Measurements from ENCODE around the gene TSR1. TPM values are rescaled to one million over a fixed set of nuclear protein-coding genes. Genes with fewer than 3 reads are reported as not detected.

TSR1 gene
- polyA plus RNA-seq, 3 donors = 8.1 to 10.8 (median 9.3) TPM

DNA sequence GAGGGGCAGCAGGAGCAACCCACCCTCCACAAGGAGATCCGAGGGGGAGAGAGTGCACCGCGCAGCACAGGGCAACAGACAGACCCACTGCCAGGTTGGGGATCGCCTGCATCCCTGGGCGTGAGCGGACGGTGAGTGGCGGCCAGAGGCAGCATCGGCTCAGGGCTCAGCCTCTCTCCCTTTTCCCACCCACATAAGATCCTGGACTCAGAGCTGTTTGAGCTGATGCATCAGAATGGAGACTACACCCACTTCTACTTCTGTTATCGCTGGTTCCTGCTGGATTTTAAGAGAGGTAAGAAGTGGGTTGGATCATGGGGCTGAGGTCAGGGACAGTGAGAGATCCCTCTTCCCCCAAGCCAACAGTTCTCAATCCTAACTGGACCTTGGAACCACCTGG is 41.4 kb upstream of the TSR1 start:
- Histone ChIP-seq H3K9me3 (replicated peaks in 1 of 2; ENCODE audit: control insufficient read depth in 1 of 2, insufficient read depth in 1 of 2, low read length in 2 of 2) (no peaks in the 10 kb centered on the region), H3K36me3 (replicated peaks in 1 of 2; ENCODE audit: control insufficient read depth in 1 of 2, insufficient read depth in 2 of 2, low read length in 2 of 2) (peaks cover 55 to 83% of the 10 kb centered on the region in 2 donors), H3K4me1 (ENCODE audit: control insufficient read depth in 1 of 2, insufficient read depth in 2 of 2, low read length in 2 of 2) (peaks cover under 1% of the 10 kb centered on the region in 2 donors), H3K27me3 (ENCODE audit: control insufficient read depth in 2 of 2, insufficient read depth in 2 of 2, low read length in 2 of 2) (no peaks in the 10 kb centered on the region), H3K4me2 (replicated peaks; ENCODE audit: extremely low read depth, low read length, poor library complexity, severe bottlenecking) (no peak overlapping the region), H3K27ac (ENCODE audit: low read depth in 1 of 2, low read length in 2 of 2) (no peak overlapping the region), H3K4me3 (replicated peaks in 1 of 3; ENCODE audit: low read depth in 2 of 3, low read length in 3 of 3) (no peak overlapping the region), H3K9ac (ENCODE audit: insufficient read depth, low read length, poor library complexity, severe bottlenecking) (no peak overlapping the region), H3K79me2 (ENCODE audit: insufficient read depth, low read length) (no peaks in the 10 kb centered on the region), H4K20me1 (ENCODE audit: insufficient read depth, low read length) (peaks cover 10% of the 10 kb centered on the region), H2AFZ (ENCODE audit: insufficient read depth, low read depth, low read length, poor library complexity, severe bottlenecking) (no peak overlapping the region)
- Mint-ChIP-seq H3K9me3 (no peaks in the 10 kb centered on the region), H3K27me3 (ENCODE audit: low read depth in 3 of 3) (peaks cover 0 to 1% (median 0%) of the 10 kb centered on the region in 3 donors), H3K4me1 (peaks cover under 1% of the 10 kb centered on the region), H3K4me3 (no peak overlapping the region), H3K36me3 (peaks cover 39 to 83% of the 10 kb centered on the region in 2 donors), H3K27ac (peak overlapping the region in 3 of 7 donors; percentile 10 to 61 (median 52))
- WGBS (ENCODE audit: insufficient coverage) = 90% methylated on average over 2 of the region's 10 CpGs
- intact Hi-C loops (cut with micrococcal nuclease) = no loop called here
- no peak for DNase-seq
- TF ChIP-seq, protein P1, sequence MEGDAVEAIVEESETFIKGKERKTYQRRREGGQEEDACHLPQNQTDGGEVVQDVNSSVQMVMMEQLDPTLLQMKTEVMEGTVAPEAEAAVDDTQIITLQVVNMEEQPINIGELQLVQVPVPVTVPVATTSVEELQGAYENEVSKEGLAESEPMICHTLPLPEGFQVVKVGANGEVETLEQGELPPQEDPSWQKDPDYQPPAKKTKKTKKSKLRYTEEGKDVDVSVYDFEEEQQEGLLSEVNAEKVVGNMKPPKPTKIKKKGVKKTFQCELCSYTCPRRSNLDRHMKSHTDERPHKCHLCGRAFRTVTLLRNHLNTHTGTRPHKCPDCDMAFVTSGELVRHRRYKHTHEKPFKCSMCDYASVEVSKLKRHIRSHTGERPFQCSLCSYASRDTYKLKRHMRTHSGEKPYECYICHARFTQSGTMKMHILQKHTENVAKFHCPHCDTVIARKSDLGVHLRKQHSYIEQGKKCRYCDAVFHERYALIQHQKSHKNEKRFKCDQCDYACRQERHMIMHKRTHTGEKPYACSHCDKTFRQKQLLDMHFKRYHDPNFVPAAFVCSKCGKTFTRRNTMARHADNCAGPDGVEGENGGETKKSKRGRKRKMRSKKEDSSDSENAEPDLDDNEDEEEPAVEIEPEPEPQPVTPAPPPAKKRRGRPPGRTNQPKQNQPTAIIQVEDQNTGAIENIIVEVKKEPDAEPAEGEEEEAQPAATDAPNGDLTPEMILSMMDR (IDR thresholded peaks at IDR 0.05) = no peak

DNA sequence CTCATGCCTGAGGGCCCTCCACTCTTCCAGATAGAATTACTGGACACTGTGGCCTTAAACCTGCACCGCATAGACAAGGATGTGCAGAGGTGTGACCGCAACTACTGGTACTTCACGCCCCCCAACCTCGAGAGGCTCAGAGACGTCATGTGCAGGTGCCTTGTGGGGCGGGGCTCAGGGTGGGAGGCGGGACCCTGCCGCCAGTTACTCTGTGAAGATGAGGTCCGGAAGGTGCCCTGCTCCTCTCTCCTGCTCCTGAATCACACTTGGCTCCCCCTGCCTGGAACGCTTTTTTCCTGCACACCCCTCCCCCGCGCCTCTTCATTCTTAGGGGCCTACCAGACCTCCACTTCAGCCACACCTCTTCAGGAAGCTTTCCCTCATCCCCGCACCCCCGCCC is 39.9 kb upstream of the TSR1 start:
- Mint-ChIP-seq H3K27ac (peak overlapping the region in 1 of 7 donors; percentile 46), H3K4me3 (no peak overlapping the region), H3K9me3 (no peaks in the 10 kb centered on the region), H3K27me3 (ENCODE audit: low read depth in 3 of 3) (peaks cover 0 to 1% (median 0%) of the 10 kb centered on the region in 3 donors), H3K36me3 (peaks cover 43 to 80% of the 10 kb centered on the region in 2 donors), H3K4me1 (no peaks in the 10 kb centered on the region)
- no peaks in the 10 kb centered on the region for H3K4me1 ChIP-seq (ENCODE audit: control insufficient read depth in 1 of 2, insufficient read depth in 2 of 2, low read length in 2 of 2)
- H2AFZ ChIP-seq (ENCODE audit: insufficient read depth, low read depth, low read length, poor library complexity, severe bottlenecking) = no peak overlapping the region
- H4K20me1 ChIP-seq (ENCODE audit: insufficient read depth, low read length) = peaks cover under 1% of the 10 kb centered on the region
- peaks cover 59 to 72% of the 10 kb centered on the region in 2 donors for H3K36me3 ChIP-seq (replicated peaks in 1 of 2; ENCODE audit: control insufficient read depth in 1 of 2, insufficient read depth in 2 of 2, low read length in 2 of 2)
- 95% methylated on average over 13 of the region's 14 CpGs for WGBS (ENCODE audit: insufficient coverage)
- no peak overlapping the region for H3K4me3 ChIP-seq (replicated peaks in 1 of 3; ENCODE audit: low read depth in 2 of 3, low read length in 3 of 3)
- intact Hi-C loops (cut with micrococcal nuclease) = no loop called here
- H3K79me2 ChIP-seq (ENCODE audit: insufficient read depth, low read length) = no peaks in the 10 kb centered on the region
- TF ChIP-seq, protein P1 (IDR thresholded peaks at IDR 0.05) = no peak
- no peak overlapping the region for H3K4me2 ChIP-seq (replicated peaks; ENCODE audit: extremely low read depth, low read length, poor library complexity, severe bottlenecking)
- no peaks in the 10 kb centered on the region for H3K27me3 ChIP-seq (ENCODE audit: control insufficient read depth in 2 of 2, insufficient read depth in 2 of 2, low read length in 2 of 2)
- no peak overlapping the region for H3K9ac ChIP-seq (ENCODE audit: insufficient read depth, low read length, poor library complexity, severe bottlenecking)
- H3K9me3 ChIP-seq (replicated peaks in 1 of 2; ENCODE audit: control insufficient read depth in 1 of 2, insufficient read depth in 1 of 2, low read length in 2 of 2) = no peaks in the 10 kb centered on the region
- no peak for DNase-seq
- no peak overlapping the region for H3K27ac ChIP-seq (ENCODE audit: low read depth in 1 of 2, low read length in 2 of 2)

Data from CD14-positive monocyte (primary cell).